Kidney (tissue), 14 donors: Measurements from ENCODE around the gene LHPP. TPM values are rescaled to one million over a fixed set of nuclear protein-coding genes. Genes with fewer than 3 reads are reported as not detected.
A peak's percentile ranks its signal among the peaks of the same experiment; 100 is the strongest.

Source experiments
- DNase-seq, 5 donors: peaks; one replicate each; pipeline ENCODE4 v3.0.0-alpha.2; 2013 to 2020
- FAIRE-seq: peaks from 2 replicates; lab custom pipeline; 2012; peaks lifted over from hg19 to GRCh38; lab: Jason Lieb, UNC
- H3K27ac ChIP-seq, 2 donors: one replicate each; pipeline ENCODE4 v1.7.0; 2013; ENCODE audit warnings: low read depth in 2 of 2, low read length in 2 of 2, inconsistent platforms in 1 of 2
- H3K27me3 ChIP-seq: one replicate; pipeline ENCODE4 v1.7.1; 2013; ENCODE audit warnings: low read length, inconsistent platforms; ENCODE audit not compliant: control insufficient read depth, insufficient read depth
- H3K36me3 ChIP-seq, 3 donors: one replicate each; pipeline versions ENCODE4 v1.7.0 to v1.7.1; 2013; ENCODE audit warnings: low read length in 3 of 3, control low read depth in 1 of 3, inconsistent platforms in 1 of 3; ENCODE audit not compliant: insufficient read depth in 3 of 3, control insufficient read depth in 2 of 3
- H3K4me1 ChIP-seq, 3 donors: one replicate each; pipeline versions ENCODE4 v1.7.0 to v1.7.1; 2013; ENCODE audit warnings: low read length in 3 of 3, inconsistent platforms in 1 of 3, low read depth in 1 of 3; ENCODE audit not compliant: control insufficient read depth in 2 of 3, insufficient read depth in 2 of 3
- H3K4me3 ChIP-seq, 3 donors: one replicate each; pipeline versions ENCODE4 v1.7.0 to v1.8.1; 2013; ENCODE audit warnings: low read length in 3 of 3, control low read depth in 1 of 3, inconsistent platforms in 1 of 3
- H3K9ac ChIP-seq, 3 donors: one replicate each; pipeline versions ENCODE4 v1.7.0 to v1.7.1; 2013; ENCODE audit warnings: low read length in 3 of 3, control low read depth in 1 of 3, inconsistent platforms in 1 of 3
- H3K9me3 ChIP-seq, 3 donors: one replicate each; pipeline versions ENCODE4 v1.7.0 to v1.7.1; 2013; ENCODE audit warnings: low read length in 3 of 3, control low read depth in 1 of 3, inconsistent platforms in 1 of 3; ENCODE audit not compliant: control insufficient read depth in 2 of 3, insufficient read depth in 1 of 3
- CTCF ChIP-seq: IDR thresholded peaks from 3 replicates; pipeline ENCODE4 v1.5.1; 2012; ENCODE audit warnings: mild to moderate bottlenecking, moderate library complexity, borderline replicate concordance; ENCODE audit not compliant: insufficient read depth; ENCODE audit errors: extremely low read depth
- intact Hi-C: fragments of 100-400 bp; cut with DNase I; formaldehyde crosslinking; loops from one replicate; pipeline ENCODE4 v1.11.1; 2022
- polyA plus RNA-seq: library from polyadenylated mRNA; stranded (reverse); fragments of 350-450 nt; fragmentation: Illumina TruSeq; extraction: RNeasy Lipid Tissue Mini Kit (QIAGEN cat#74804); gene quantifications from one replicate; pipeline ENCODE4 v1.2.3, GENCODE V29; 2014; ENCODE audit warnings: low read depth, low replicate concordance; ENCODE audit not compliant: insufficient read depth
- total RNA-seq: library from RNA; stranded (reverse); fragmentation: NEBNext Ultra II Directional; extraction: Animal tissue kit (Norgen Biotek cat#: 25700); gene quantifications from one replicate; pipeline ENCODE4 v1.2.1, GENCODE V29; 2021
- donor health status: control.
- donor health status: control.
- donor health status: control.
- donor health status: control.
- donor health status: control.
- donor health status: DM: yes; HTN: yes; CAD: no.
- donor health status: Normal renal cell carcinoma (clear cell type).

LHPP gene
- total and polyA plus RNA-seq, 2 donors from 2014 or later = 16.6 to 52.5 TPM

GRCh38 chr10:124604214-124605000 lies 142.8 kb downstream of the LHPP start:
- peak in 2 of 5 donors; percentile 54 to 76 for DNase-seq
- no peak overlapping the region for H3K27ac ChIP-seq

GRCh38 chr10:124605001-124605370 lies 143.4 kb downstream of the LHPP start:
- no peak overlapping the region for H3K27ac ChIP-seq
- DNase-seq = no peak
- no peak for TF ChIP-seq CTCF
- H3K36me3 ChIP-seq = no peaks in the 10 kb centered on the region
- intact Hi-C loops = no loop called here
- H3K4me1 ChIP-seq = peaks cover 0 to 5% (median 0%) of the 10 kb centered on the region in 3 donors
- H3K9ac ChIP-seq = no peak overlapping the region
- H3K27me3 ChIP-seq = no peaks in the 10 kb centered on the region
- H3K4me3 ChIP-seq = no peak overlapping the region
- H3K9me3 ChIP-seq = no peaks in the 10 kb centered on the region
- FAIRE-seq = no peak

More at GRCh38 chr10:124604214-124605000, 142.8 kb downstream of the LHPP start:
- Histone ChIP-seq H3K4me3 (no peak overlapping the region), H3K36me3 (no peaks in the 10 kb centered on the region), H3K9ac (no peak overlapping the region), H3K4me1 (peaks cover 0 to 5% (median 0%) of the 10 kb centered on the region in 3 donors), H3K9me3 (no peaks in the 10 kb centered on the region), H3K27me3 (no peaks in the 10 kb centered on the region)
- no peak for FAIRE-seq
- intact Hi-C loops = no loop called here
- TF ChIP-seq CTCF = no peak

- FAIRE-seq = no peak
- intact Hi-C loops = no loop called here
- Histone ChIP-seq H3K27me3 (no peaks in the 10 kb centered on the region), H3K4me1 (peaks cover 0 to 5% (median 0%) of the 10 kb centered on the region in 3 donors), H3K4me3 (no peak overlapping the region), H3K9ac (no peak overlapping the region), H3K9me3 (no peaks in the 10 kb centered on the region), H3K27ac (no peak overlapping the region), H3K36me3 (no peaks in the 10 kb centered on the region)
- no peak for TF ChIP-seq CTCF
- DNase-seq = peak in 1 of 5 donors; percentile 43
Observed at GRCh38 chr10:124605481-124605855, 143.8 kb downstream of the LHPP start.
